K562 (cell line): ENCODE results near the gene RIN3. TPM values are rescaled to one million over a fixed set of nuclear protein-coding genes. Genes with fewer than 3 reads are reported as not detected.

Experiments used
- ATAC-seq: fragments of 200-7000 bp; cut with Tn5 transposase; 3 replicates; pipeline ENCODE4 v1.9.1; 2020; ENCODE audit warnings: moderate library complexity
- BruUV-seq: library from RNA; stranded (reverse); fragments of 400-500 nt; replicated peaks from 2 replicates; lab custom pipeline; 2021; lab: Mats Ljungman, UMichigan
- CTCF ChIA-PET: fragments of 300-600 bp; formaldehyde crosslinking; extraction: SDS; loops from one replicate; lab custom pipeline; 2021; ENCODE audit warnings: low intra/inter-chr PET ratio; lab: Yijun Ruan, JAX
- POLR2A ChIA-PET: fragments of 300-600, 350-650 bp; sonication (Branson Sonifier 250); formaldehyde crosslinking; extraction: SDS; loops from one replicate; lab custom pipeline; 2021; ENCODE audit warnings: antibody characterized with exemption, inconsistent platforms; lab: Yijun Ruan, JAX
- DNase-seq, 4 experiments: peaks; one replicate each; pipeline versions ENCODE4 v3.0.0 to v3.0.0-alpha.2; 2011 to 2018; ENCODE audit warnings: low spot score in 3 of 4, mixed read lengths in 3 of 4; ENCODE audit errors: extremely low read depth in 1 of 4
- FAIRE-seq: peaks from 2 replicates; lab custom pipeline; 2011; peaks lifted over from hg19 to GRCh38; lab: Jason Lieb, UNC
- H2AFZ ChIP-seq: 2 replicates; pipeline ENCODE4 v1.6.0; 2011; ENCODE audit warnings: low read depth, low read length, control low read depth, inconsistent platforms
- H3K27ac ChIP-seq: fragments of 200-600 bp; 3 replicates; pipeline ENCODE4 v1.8.0; 2011; ENCODE audit warnings: low read depth, mild to moderate bottlenecking, control low read depth, inconsistent platforms, low read length, moderate library complexity, mixed read lengths; ENCODE audit errors: extremely low read depth
- H3K27me3 ChIP-seq, 2 experiments: fragments of 300-600 bp in 1 of 2; 2 replicates in 1 of 2; 3 replicates in 1 of 2; pipeline versions ENCODE4 v1.6.0 to v1.8.0; 2011; ENCODE audit warnings: inconsistent platforms in 2 of 2, low read length in 2 of 2, mild to moderate bottlenecking in 1 of 2, mixed read lengths in 1 of 2, moderate library complexity in 1 of 2; ENCODE audit not compliant: control insufficient read depth in 2 of 2, insufficient read depth in 2 of 2
- H3K36me3 ChIP-seq: fragments of 300-600 bp; 3 replicates; pipeline ENCODE4 v1.8.0; 2011; ENCODE audit warnings: mild to moderate bottlenecking, low read length, inconsistent platforms; ENCODE audit not compliant: control insufficient read depth, insufficient read depth
- H3K4me1 ChIP-seq, 2 experiments: fragments of 200-600 bp in 1 of 2; replicated peaks in 1 of 2; 2 replicates in 1 of 2; 3 replicates in 1 of 2; pipeline versions ENCODE4 v1.5.1 to v1.8.0; 2011; ENCODE audit warnings: inconsistent platforms in 2 of 2, low read length in 2 of 2, mild to moderate bottlenecking in 1 of 2, mixed read lengths in 1 of 2, moderate library complexity in 1 of 2; ENCODE audit not compliant: control insufficient read depth in 2 of 2, insufficient read depth in 2 of 2
- H3K4me2 ChIP-seq: 2 replicates; pipeline ENCODE4 v1.6.1; 2011; ENCODE audit warnings: low read length, control low read depth, inconsistent platforms, mixed read lengths; ENCODE audit not compliant: insufficient read depth
- H3K4me3 ChIP-seq: fragments of 200-600 bp; sonication (generic), shearing (Covaris generic); 2 replicates; pipeline ENCODE4 v1.5.1; 2016; ENCODE audit warnings: control low read depth, inconsistent platforms
- H3K79me2 ChIP-seq: fragments of 200-600 bp; 3 replicates; pipeline ENCODE4 v1.8.0; 2011; ENCODE audit warnings: low read length, inconsistent platforms; ENCODE audit not compliant: control insufficient read depth, insufficient read depth
- H3K9ac ChIP-seq, 2 experiments: 2 replicates each; pipeline versions ENCODE4 v1.6.0 to v1.6.1; 2011; ENCODE audit warnings: low read depth in 2 of 2, low read length in 2 of 2, control low read depth in 1 of 2, inconsistent platforms in 1 of 2, mild to moderate bottlenecking in 1 of 2, mixed read lengths in 1 of 2; ENCODE audit not compliant: insufficient read depth in 1 of 2
- H3K9me1 ChIP-seq: one replicate; pipeline ENCODE4 v1.6.0; 2011; ENCODE audit warnings: inconsistent platforms, mild to moderate bottlenecking, low read length, moderate library complexity; ENCODE audit not compliant: control insufficient read depth, insufficient read depth
- H3K9me3 ChIP-seq: replicated peaks from 2 replicates; pipeline ENCODE4 v1.5.1; 2011; ENCODE audit warnings: low read depth, low read length, inconsistent platforms; ENCODE audit not compliant: control insufficient read depth, insufficient read depth
- H4K20me1 ChIP-seq: replicated peaks from 2 replicates; pipeline ENCODE4 v1.6.1; 2011; ENCODE audit warnings: low read length, inconsistent platforms, mixed read lengths; ENCODE audit not compliant: control insufficient read depth, insufficient read depth
- ARHGAP35 ChIP-seq: fragments of 450-650 bp; IDR thresholded peaks from 2 replicates; pipeline ENCODE4 v1.6.1; 2018; ENCODE audit not compliant: partially characterized antibody
- E2F5 ChIP-seq: sonication (generic); formaldehyde crosslinking; IDR thresholded peaks from 2 replicates; pipeline ENCODE4 v1.8.0; 2022; ENCODE audit warnings: mild to moderate bottlenecking, missing genetic modification reagents
- EP400 ChIP-seq: fragments of 450-650 bp; IDR thresholded peaks from 2 replicates; pipeline ENCODE4 v1.6.1; 2017; ENCODE audit warnings: antibody characterized with exemption, mild to moderate bottlenecking, moderate library complexity
- GTF2A2 ChIP-seq: IDR thresholded peaks from 2 replicates; pipeline ENCODE4 v1.6.1; 2016; ENCODE audit warnings: mild to moderate bottlenecking, missing genetic modification characterization, missing compliant biosample characterization
- HMBOX1 ChIP-seq: sonication (generic); IDR thresholded peaks from 2 replicates; pipeline ENCODE4 v1.6.1; 2016
- KLF6 ChIP-seq: fragments of 250-450 bp; sonication (Bioruptor Pico); IDR thresholded peaks from 2 replicates; pipeline ENCODE4 v1.4.0; 2020; ENCODE audit warnings: mild to moderate bottlenecking, moderate library complexity, borderline replicate concordance
- NR3C1 ChIP-seq: sonication (generic); formaldehyde crosslinking; IDR thresholded peaks from 2 replicates; pipeline ENCODE4 v1.8.1; 2022; ENCODE audit warnings: missing genetic modification reagents
- POLR3A ChIP-seq: IDR thresholded peaks from 2 replicates; pipeline ENCODE4 v1.6.1; 2011; ENCODE audit warnings: borderline replicate concordance, mild to moderate bottlenecking, moderate library complexity; ENCODE audit not compliant: insufficient read length, insufficient read depth; ENCODE audit errors: extremely low read depth
- PPARD ChIP-seq: fragments of 250-450 bp; sonication (Bioruptor Pico); IDR thresholded peaks from 2 replicates; pipeline ENCODE4 v1.8.0; 2022; ENCODE audit warnings: inconsistent platforms, mild to moderate bottlenecking, moderate library complexity
- PRDM10 ChIP-seq: fragments of 450-650 bp; IDR thresholded peaks from 2 replicates; pipeline ENCODE4 v1.6.1; 2018; ENCODE audit not compliant: partially characterized antibody
- SMAD1 ChIP-seq: fragments of 150-350 bp; IDR thresholded peaks from 2 replicates; pipeline ENCODE4 v1.6.1; 2014; ENCODE audit warnings: low read length, low read depth; ENCODE audit not compliant: partially characterized antibody
- SPI1 ChIP-seq: IDR thresholded peaks from 2 replicates; pipeline ENCODE4 v1.6.1; 2011; ENCODE audit warnings: low read depth, low read length, control low read depth, borderline replicate concordance
- XRCC5 ChIP-seq: fragments of 200-400 bp; formaldehyde crosslinking; IDR thresholded peaks from 2 replicates; pipeline ENCODE4 v1.6.1; 2017; ENCODE audit warnings: low read depth, mild to moderate bottlenecking, low read length
- ZNF165 ChIP-seq: fragments of 250-450 bp; sonication (Bioruptor Pico); IDR thresholded peaks from 2 replicates; pipeline ENCODE4 v1.4.0; 2020; ENCODE audit warnings: borderline replicate concordance
- ZNF277 ChIP-seq: fragments of 250-450 bp; sonication (Bioruptor Pico); IDR thresholded peaks from 2 replicates; pipeline ENCODE4 v1.8.0; 2022; ENCODE audit warnings: inconsistent platforms, mild to moderate bottlenecking, moderate library complexity, borderline replicate concordance
- ZNF75A ChIP-seq: fragments of 450-650 bp; formaldehyde crosslinking; IDR thresholded peaks from 2 replicates; pipeline ENCODE4 v1.4.0; 2020; ENCODE audit warnings: mild to moderate bottlenecking
- WGBS: fragments of 100-300 bp; shearing (Covaris generic); methylation state at CpG from one replicate; pipeline ENCODE4 v1.1.6; 2016; ENCODE audit warnings: low coverage, mixed read lengths; ENCODE audit not compliant: insufficient coverage; ENCODE audit errors: missing lambda C conversion rate; 5-methylcytosine and 5-hydroxymethylcytosine counted together
- in situ Hi-C: fragments of 300-500 bp; cut with MboI; formaldehyde crosslinking; loops from 4 replicates; pipeline ENCODE4 v1.15.0; 2018; ENCODE audit warnings: inconsistent platforms, mixed read lengths
- intact Hi-C: fragments of 100-400 bp; cut with micrococcal nuclease; formaldehyde crosslinking; loops from 2 replicates; pipeline ENCODE4 v1.14.2; 2022
- polyA plus RNA-seq, 8 experiments: library from polyadenylated mRNA; depleted of rRNA in 4 of 8; stranded (reverse) in 5 of 8; unstranded in 3 of 8; fragments of >200 nt; fragmentation: Nextera tagmentation in 2 of 8; fragmentation: Illumina TruSeq in 1 of 8; extraction: Ambion mirVana in 2 of 8; extraction: Trizol in 1 of 8; gene quantifications; 2 replicates each; pipeline versions ENCODE4 v1.2.1 to v1.2.3, GENCODE V29; 2011 to 2014; ENCODE audit warnings: inconsistent platforms in 1 of 8, missing spikeins in 1 of 8
- total RNA-seq, 7 experiments: library from RNA; depleted of rRNA in 6 of 7; stranded (reverse); fragments of >200 nt in 6 of 7; fragmentation: Illumina TruSeq in 2 of 7; extraction: Trizol in 2 of 7; gene quantifications; 2 replicates each; pipeline versions ENCODE4 v1.2.1 to v1.2.3, GENCODE V29; 2011 to 2021; ENCODE audit warnings: low replicate concordance in 1 of 7

Gene RIN3
- total and polyA plus RNA-seq, 9 of the 15 experiments (the other 6 are each of a cell fraction or from before 2014, with no cell fraction given), result 0.01 to 0.49 (median 0.08) TPM; not detected in 5

GRCh38 chr14:92678766-92679165, 165.2 kb downstream of the RIN3 start:
- peaks cover 0 to 9% of the 10 kb centered on the region in 2 experiments; a peak in 1 of 5 replicates for H3K27me3 ChIP-seq
- no peak overlapping the region for H2AFZ ChIP-seq
- no peaks in the 10 kb centered on the region; a peak in 1 of 5 replicates for H3K4me1 ChIP-seq
- in situ Hi-C loops, result no loop called here
- H3K27ac ChIP-seq, result no peak overlapping the region
- H3K9ac ChIP-seq, result no peak overlapping the region
- 3% methylated on average over 5 of the region's 5 CpGs for WGBS
- no peaks in the 10 kb centered on the region for H4K20me1 ChIP-seq
- H3K9me1 ChIP-seq, result no peaks in the 10 kb centered on the region
- H3K36me3 ChIP-seq, result no peaks in the 10 kb centered on the region
- intact Hi-C loops, result no loop called here
- no peaks in the 10 kb centered on the region for H3K9me3 ChIP-seq
- CTCF ChIA-PET, result no interaction called here
- no peak overlapping the region for H3K4me3 ChIP-seq
- FAIRE-seq (no peak), ATAC-seq (no peak), DNase-seq (no peak)
- H3K4me2 ChIP-seq, result no peak overlapping the region
- no peaks in the 10 kb centered on the region for H3K79me2 ChIP-seq
- no TSS peak for BruUV-seq
- TF ChIP-seq SMAD1, result no peak
- no peak for TF ChIP-seq ZNF75A
- TF ChIP-seq XRCC5, result no peak
- no peak for TF ChIP-seq ZNF165
- no peak for TF ChIP-seq HMBOX1
- TF ChIP-seq ARHGAP35, result no peak
- TF ChIP-seq POLR3A, result no peak
- no peak for TF ChIP-seq NR3C1 (CRISPR knock-in tag)
- no peak for TF ChIP-seq KLF6 (CRISPR knock-in tag)
- no peak for TF ChIP-seq E2F5 (CRISPR knock-in tag)
- no peak for TF ChIP-seq PRDM10
- no peak for TF ChIP-seq EP400
- no peak for TF ChIP-seq ZNF277 (CRISPR knock-in tag)
- TF ChIP-seq GTF2A2 (tag), result no peak
- no peak for TF ChIP-seq PPARD (CRISPR knock-in tag)
- TF ChIP-seq SPI1, result no peak
- POLR2A ChIA-PET, result no interaction called here
